ENCODE data around the gene OR2A2.
A peak's percentile ranks its signal among the peaks of the same experiment; 100 is the strongest.
"Not testable (repeated sequence)": the region's sequence is repeated elsewhere in the genome, so short reads cannot be mapped to it uniquely, and the experiment has no call there.

OR2A2 gene

GRCh38 chr7:144122876-144123275, 13.5 kb downstream of the OR2A2 start, which contains the start of gene OR2A14:
Gene OR2A14, plus strand, starts transcription at chr7:144123176. Its CDS starts 5,937 bp downstream, at chr7:144129113.
- Mint-ChIP-seq H3K36me3 (no peaks in the 10 kb centered on the region), H3K4me1 (no peaks in the 10 kb centered on the region), H3K9me3 (no peaks in the 10 kb centered on the region), H3K27ac (no peak within 1 kb of the TSS), H3K4me3 (no peak within 1 kb of the TSS), H3K27me3 (peaks cover 9% of the 10 kb centered on the region)
- ATAC-seq: no peak

- Mint-ChIP-seq H3K4me1 (no peaks in the 10 kb centered on the region), H3K27me3 (peaks cover 8% of the 10 kb centered on the region), H3K27ac (no peak overlapping the region), H3K9me3 (no peaks in the 10 kb centered on the region), H3K4me3 (no peak overlapping the region), H3K36me3 (no peaks in the 10 kb centered on the region)
- peak; percentile 93 for ATAC-seq
These were observed 18.4 kb downstream of the OR2A2 start for GRCh38 chr7:144127714-144128334.

- not testable (repeated sequence) for H3K9me3 Mint-ChIP-seq, H3K27me3 Mint-ChIP-seq, H3K4me1 Mint-ChIP-seq, H3K4me3 Mint-ChIP-seq, ATAC-seq, H3K36me3 Mint-ChIP-seq, H3K27ac Mint-ChIP-seq
These were observed 20.2 kb downstream of the OR2A2 start for GRCh38 chr7:144129601-144130000.

GRCh38 chr7:144130730-144131129, 21.3 kb downstream of the OR2A2 start:
- ATAC-seq: no peak
- Mint-ChIP-seq H3K4me1 (no peaks in the 10 kb centered on the region), H3K27ac (no peak overlapping the region), H3K36me3 (no peaks in the 10 kb centered on the region), H3K27me3 (peaks cover 8% of the 10 kb centered on the region), H3K9me3 (no peaks in the 10 kb centered on the region), H3K4me3 (no peak overlapping the region)

GRCh38 chr7:144132262-144132661, 22.9 kb downstream of the OR2A2 start:
- H3K4me1 Mint-ChIP-seq: no peaks in the 10 kb centered on the region
- H3K27ac Mint-ChIP-seq: no peak overlapping the region
- H3K27me3 Mint-ChIP-seq: peaks cover 8% of the 10 kb centered on the region
- H3K4me3 Mint-ChIP-seq: no peak overlapping the region
- H3K36me3 Mint-ChIP-seq: no peaks in the 10 kb centered on the region
- no peak for ATAC-seq
- H3K9me3 Mint-ChIP-seq: no peaks in the 10 kb centered on the region

GRCh38 chr7:144133307-144133706, 23.9 kb downstream of the OR2A2 start:
- Mint-ChIP-seq H3K36me3 (no peaks in the 10 kb centered on the region), H3K9me3 (no peaks in the 10 kb centered on the region), H3K27me3 (peaks cover 8% of the 10 kb centered on the region), H3K4me1 (no peaks in the 10 kb centered on the region), H3K4me3 (no peak overlapping the region), H3K27ac (no peak overlapping the region)
- no peak for ATAC-seq

- Mint-ChIP-seq H3K9me3 (no peaks in the 10 kb centered on the region), H3K4me1 (no peaks in the 10 kb centered on the region), H3K4me3 (no peak overlapping the region), H3K36me3 (no peaks in the 10 kb centered on the region), H3K27me3 (peaks cover 8% of the 10 kb centered on the region), H3K27ac (no peak overlapping the region)
- ATAC-seq: no peak
These were observed 24.7 kb downstream of the OR2A2 start for GRCh38 chr7:144134116-144134515.

GRCh38 chr7:144137501-144137900, 28.1 kb downstream of the OR2A2 start:
- H3K36me3 Mint-ChIP-seq: no peaks in the 10 kb centered on the region
- H3K9me3 Mint-ChIP-seq: peaks cover 2% of the 10 kb centered on the region
- no peak for ATAC-seq
- no peaks in the 10 kb centered on the region for H3K27me3 Mint-ChIP-seq
- H3K4me1 Mint-ChIP-seq: no peaks in the 10 kb centered on the region
- no peak overlapping the region for H3K27ac Mint-ChIP-seq
- no peak overlapping the region for H3K4me3 Mint-ChIP-seq

GRCh38 chr7:144142187-144142586, 32.8 kb downstream of the OR2A2 start:
- Mint-ChIP-seq H3K4me3 (no peak overlapping the region), H3K27me3 (no peaks in the 10 kb centered on the region), H3K27ac (no peak overlapping the region), H3K36me3 (no peaks in the 10 kb centered on the region), H3K4me1 (no peaks in the 10 kb centered on the region), H3K9me3 (peaks cover 7% of the 10 kb centered on the region)
- no peak for ATAC-seq

- Mint-ChIP-seq H3K4me1 (no peaks in the 10 kb centered on the region), H3K36me3 (peaks cover 13% of the 10 kb centered on the region), H3K4me3 (no peak overlapping the region), H3K27ac (no peak overlapping the region), H3K9me3 (peaks cover 23% of the 10 kb centered on the region), H3K27me3 (no peaks in the 10 kb centered on the region)
- ATAC-seq: no peak
These were observed 35.0 kb downstream of the OR2A2 start for GRCh38 chr7:144144426-144144825.

GRCh38 chr7:144148224-144148827, 38.9 kb downstream of the OR2A2 start:
- H3K36me3 Mint-ChIP-seq: peaks cover 13% of the 10 kb centered on the region

GRCh38 chr7:144158861-144159260, 49.5 kb downstream of the OR2A2 start:
- Mint-ChIP-seq H3K27me3 (peaks cover 18% of the 10 kb centered on the region), H3K9me3 (no peaks in the 10 kb centered on the region), H3K27ac (no peak overlapping the region), H3K4me1 (no peaks in the 10 kb centered on the region), H3K36me3 (no peaks in the 10 kb centered on the region), H3K4me3 (no peak overlapping the region)
- ATAC-seq: no peak

More at GRCh38 chr7:144148224-144148827, 38.9 kb downstream of the OR2A2 start:
- no peaks in the 10 kb centered on the region for H3K4me1 Mint-ChIP-seq
- no peak for ATAC-seq
- no peak overlapping the region for H3K4me3 Mint-ChIP-seq
- H3K9me3 Mint-ChIP-seq: peaks cover 25% of the 10 kb centered on the region
- peaks cover 19% of the 10 kb centered on the region for H3K27me3 Mint-ChIP-seq
- no peak overlapping the region for H3K27ac Mint-ChIP-seq
